GM23338 (cell line): ENCODE measurements around the gene SH2D3C.

Experiments
- CREB1 ChIP-seq: fragments of 250-450 bp; sonication (Bioruptor Pico); IDR thresholded peaks from 2 replicates; pipeline ENCODE4 v1.5.0; 2020; ENCODE audit warnings: low read depth, mild to moderate bottlenecking, moderate library complexity
- EZH2 ChIP-seq: fragments of 200-600 bp; sonication (generic); IDR thresholded peaks from one replicate; pipeline ENCODE4 v1.8.0; 2017; ENCODE audit warnings: antibody characterized with exemption, mild to moderate bottlenecking, low read depth; ENCODE audit not compliant: unreplicated experiment
- EZH2phosphoT487 ChIP-seq: fragments of 200-600 bp; sonication (generic); IDR thresholded peaks from one replicate; pipeline ENCODE4 v1.8.1; 2018; ENCODE audit warnings: antibody characterized with exemption; ENCODE audit not compliant: unreplicated experiment
- POLR2AphosphoS5 ChIP-seq: IDR thresholded peaks from 2 replicates; pipeline ENCODE4 v1.6.1; 2016; ENCODE audit warnings: antibody characterized with exemption, low read depth
- ZNF114 ChIP-seq: fragments of 250-450 bp; sonication (Bioruptor Pico); IDR thresholded peaks from 2 replicates; pipeline ENCODE4 v1.5.0; 2020; ENCODE audit warnings: mild to moderate bottlenecking, moderate library complexity
- ZNF331 ChIP-seq: fragments of 250-450 bp; sonication (Bioruptor Pico); IDR thresholded peaks from 2 replicates; pipeline ENCODE4 v1.5.0; 2020; ENCODE audit warnings: low read depth, mild to moderate bottlenecking, moderate library complexity
- TF ChIP-seq, protein P1 (sequence below), 2 experiments: fragments of 200-600 bp in 1 of 2; sonication (generic) in 1 of 2; conservative IDR thresholded peaks; 2 replicates each; pipeline versions ENCODE4 v1.5.1 to v1.6.1; 2016 to 2017; ENCODE audit warnings: antibody characterized with exemption in 2 of 2, low read depth in 2 of 2, mild to moderate bottlenecking in 2 of 2, moderate library complexity in 1 of 2
- TF ChIP-seq, protein P2 (sequence below): IDR thresholded peaks from 2 replicates; pipeline ENCODE4 v1.6.1; 2016; ENCODE audit warnings: antibody characterized with exemption
- TF ChIP-seq, protein P3 (sequence below): IDR thresholded peaks from one replicate; pipeline ENCODE4 v1.6.1; 2018; ENCODE audit warnings: antibody characterized with exemption; ENCODE audit not compliant: unreplicated experiment

DNA sequence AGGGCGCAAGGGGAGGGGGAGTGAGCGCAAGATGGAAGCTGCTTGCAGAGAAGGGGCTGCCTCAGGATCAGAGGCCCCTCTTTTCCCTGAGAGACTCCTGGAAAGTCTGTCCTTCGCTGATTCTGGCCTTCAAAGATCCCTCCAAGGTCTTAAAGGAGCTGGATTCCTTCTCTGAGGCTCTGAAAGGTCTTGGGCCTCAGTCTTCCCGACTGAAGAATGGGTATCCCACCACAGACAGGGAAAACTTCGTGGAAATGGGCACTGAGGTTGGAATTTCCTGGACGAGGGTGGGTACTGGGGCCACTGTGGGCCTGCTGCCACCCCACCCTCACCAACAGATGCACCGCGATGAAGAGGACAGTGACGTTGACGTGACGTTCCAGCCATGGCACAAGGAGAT lies 66.1 kb downstream of the SH2D3C start:
- TF ChIP-seq POLR2AphosphoS5 (no peak), EZH2 (no peak), CREB1 (CRISPR knock-in tag) (no peak), ZNF331 (CRISPR knock-in tag) (no peak), EZH2phosphoT487 (no peak), ZNF114 (CRISPR knock-in tag) (no peak)
- TF ChIP-seq, protein P1, sequence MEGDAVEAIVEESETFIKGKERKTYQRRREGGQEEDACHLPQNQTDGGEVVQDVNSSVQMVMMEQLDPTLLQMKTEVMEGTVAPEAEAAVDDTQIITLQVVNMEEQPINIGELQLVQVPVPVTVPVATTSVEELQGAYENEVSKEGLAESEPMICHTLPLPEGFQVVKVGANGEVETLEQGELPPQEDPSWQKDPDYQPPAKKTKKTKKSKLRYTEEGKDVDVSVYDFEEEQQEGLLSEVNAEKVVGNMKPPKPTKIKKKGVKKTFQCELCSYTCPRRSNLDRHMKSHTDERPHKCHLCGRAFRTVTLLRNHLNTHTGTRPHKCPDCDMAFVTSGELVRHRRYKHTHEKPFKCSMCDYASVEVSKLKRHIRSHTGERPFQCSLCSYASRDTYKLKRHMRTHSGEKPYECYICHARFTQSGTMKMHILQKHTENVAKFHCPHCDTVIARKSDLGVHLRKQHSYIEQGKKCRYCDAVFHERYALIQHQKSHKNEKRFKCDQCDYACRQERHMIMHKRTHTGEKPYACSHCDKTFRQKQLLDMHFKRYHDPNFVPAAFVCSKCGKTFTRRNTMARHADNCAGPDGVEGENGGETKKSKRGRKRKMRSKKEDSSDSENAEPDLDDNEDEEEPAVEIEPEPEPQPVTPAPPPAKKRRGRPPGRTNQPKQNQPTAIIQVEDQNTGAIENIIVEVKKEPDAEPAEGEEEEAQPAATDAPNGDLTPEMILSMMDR (conservative IDR thresholded peaks at IDR 0.05; ENCODE audit: low read depth in 2 of 2) = no peak
- TF ChIP-seq, protein P2, sequence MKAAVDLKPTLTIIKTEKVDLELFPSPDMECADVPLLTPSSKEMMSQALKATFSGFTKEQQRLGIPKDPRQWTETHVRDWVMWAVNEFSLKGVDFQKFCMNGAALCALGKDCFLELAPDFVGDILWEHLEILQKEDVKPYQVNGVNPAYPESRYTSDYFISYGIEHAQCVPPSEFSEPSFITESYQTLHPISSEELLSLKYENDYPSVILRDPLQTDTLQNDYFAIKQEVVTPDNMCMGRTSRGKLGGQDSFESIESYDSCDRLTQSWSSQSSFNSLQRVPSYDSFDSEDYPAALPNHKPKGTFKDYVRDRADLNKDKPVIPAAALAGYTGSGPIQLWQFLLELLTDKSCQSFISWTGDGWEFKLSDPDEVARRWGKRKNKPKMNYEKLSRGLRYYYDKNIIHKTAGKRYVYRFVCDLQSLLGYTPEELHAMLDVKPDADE = no peak
- TF ChIP-seq, protein P3, sequence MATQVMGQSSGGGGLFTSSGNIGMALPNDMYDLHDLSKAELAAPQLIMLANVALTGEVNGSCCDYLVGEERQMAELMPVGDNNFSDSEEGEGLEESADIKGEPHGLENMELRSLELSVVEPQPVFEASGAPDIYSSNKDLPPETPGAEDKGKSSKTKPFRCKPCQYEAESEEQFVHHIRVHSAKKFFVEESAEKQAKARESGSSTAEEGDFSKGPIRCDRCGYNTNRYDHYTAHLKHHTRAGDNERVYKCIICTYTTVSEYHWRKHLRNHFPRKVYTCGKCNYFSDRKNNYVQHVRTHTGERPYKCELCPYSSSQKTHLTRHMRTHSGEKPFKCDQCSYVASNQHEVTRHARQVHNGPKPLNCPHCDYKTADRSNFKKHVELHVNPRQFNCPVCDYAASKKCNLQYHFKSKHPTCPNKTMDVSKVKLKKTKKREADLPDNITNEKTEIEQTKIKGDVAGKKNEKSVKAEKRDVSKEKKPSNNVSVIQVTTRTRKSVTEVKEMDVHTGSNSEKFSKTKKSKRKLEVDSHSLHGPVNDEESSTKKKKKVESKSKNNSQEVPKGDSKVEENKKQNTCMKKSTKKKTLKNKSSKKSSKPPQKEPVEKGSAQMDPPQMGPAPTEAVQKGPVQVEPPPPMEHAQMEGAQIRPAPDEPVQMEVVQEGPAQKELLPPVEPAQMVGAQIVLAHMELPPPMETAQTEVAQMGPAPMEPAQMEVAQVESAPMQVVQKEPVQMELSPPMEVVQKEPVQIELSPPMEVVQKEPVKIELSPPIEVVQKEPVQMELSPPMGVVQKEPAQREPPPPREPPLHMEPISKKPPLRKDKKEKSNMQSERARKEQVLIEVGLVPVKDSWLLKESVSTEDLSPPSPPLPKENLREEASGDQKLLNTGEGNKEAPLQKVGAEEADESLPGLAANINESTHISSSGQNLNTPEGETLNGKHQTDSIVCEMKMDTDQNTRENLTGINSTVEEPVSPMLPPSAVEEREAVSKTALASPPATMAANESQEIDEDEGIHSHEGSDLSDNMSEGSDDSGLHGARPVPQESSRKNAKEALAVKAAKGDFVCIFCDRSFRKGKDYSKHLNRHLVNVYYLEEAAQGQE = no peak
